Activated T-cell treated with anti-CD3 and anti-CD28 coated beads, Interleukin-2, amount 50 U/mL, for 24 hours (primary cell): ENCODE results near the gene XCR1.

Experiments
- DNase-seq: peaks from one replicate; pipeline ENCODE4 v3.0.0-alpha.2; 2020
- H3K27ac Mint-ChIP-seq: 2 replicates; pipeline ENCODE4 v1.8.0; 2020; ENCODE audit warnings: mild to moderate bottlenecking, mixed read lengths
- H3K27me3 Mint-ChIP-seq: 2 replicates; pipeline ENCODE4 v1.8.0; 2020; ENCODE audit warnings: mixed read lengths
- H3K36me3 Mint-ChIP-seq: 2 replicates; pipeline ENCODE4 v1.8.0; 2020; ENCODE audit warnings: low read depth, mixed read lengths
- H3K4me1 Mint-ChIP-seq: 2 replicates; pipeline ENCODE4 v1.8.0; 2020; ENCODE audit warnings: low read depth, mixed read lengths
- H3K4me3 Mint-ChIP-seq: 2 replicates; pipeline ENCODE4 v1.8.0; 2020; ENCODE audit warnings: mild to moderate bottlenecking, moderate library complexity, mixed read lengths
- H3K9me3 Mint-ChIP-seq: 2 replicates; pipeline ENCODE4 v1.8.0; 2020; ENCODE audit warnings: mixed read lengths

Gene XCR1

GRCh38 chr3:46027736-46028397 lies 584 bp upstream of the XCR1 start:
- no peak overlapping the region for H3K27ac Mint-ChIP-seq
- no peaks in the 10 kb centered on the region for H3K27me3 Mint-ChIP-seq
- H3K4me1 Mint-ChIP-seq, result no peaks in the 10 kb centered on the region
- no peak for DNase-seq
- H3K4me3 Mint-ChIP-seq, result no peak overlapping the region
- H3K9me3 Mint-ChIP-seq, result peaks cover 6% of the 10 kb centered on the region
- no peaks in the 10 kb centered on the region for H3K36me3 Mint-ChIP-seq

- Mint-ChIP-seq H3K9me3 (peaks cover 6% of the 10 kb centered on the region), H3K36me3 (no peaks in the 10 kb centered on the region), H3K4me1 (peaks cover 4% of the 10 kb centered on the region), H3K4me3 (no peak overlapping the region), H3K27ac (no peak overlapping the region), H3K27me3 (peaks cover 11% of the 10 kb centered on the region)
- DNase-seq, result no peak
Measured at GRCh38 chr3:46025139-46025538, 2.1 kb downstream of the XCR1 start.

- H3K36me3 Mint-ChIP-seq, result no peaks in the 10 kb centered on the region
- no peak overlapping the region for H3K27ac Mint-ChIP-seq
- H3K27me3 Mint-ChIP-seq, result peaks cover 11% of the 10 kb centered on the region
- DNase-seq, result no peak
- peaks cover 14% of the 10 kb centered on the region for H3K4me1 Mint-ChIP-seq
- peaks cover 6% of the 10 kb centered on the region for H3K9me3 Mint-ChIP-seq
- no peak overlapping the region for H3K4me3 Mint-ChIP-seq
Measured at GRCh38 chr3:46024131-46024530, 3.2 kb downstream of the XCR1 start.

DNA sequence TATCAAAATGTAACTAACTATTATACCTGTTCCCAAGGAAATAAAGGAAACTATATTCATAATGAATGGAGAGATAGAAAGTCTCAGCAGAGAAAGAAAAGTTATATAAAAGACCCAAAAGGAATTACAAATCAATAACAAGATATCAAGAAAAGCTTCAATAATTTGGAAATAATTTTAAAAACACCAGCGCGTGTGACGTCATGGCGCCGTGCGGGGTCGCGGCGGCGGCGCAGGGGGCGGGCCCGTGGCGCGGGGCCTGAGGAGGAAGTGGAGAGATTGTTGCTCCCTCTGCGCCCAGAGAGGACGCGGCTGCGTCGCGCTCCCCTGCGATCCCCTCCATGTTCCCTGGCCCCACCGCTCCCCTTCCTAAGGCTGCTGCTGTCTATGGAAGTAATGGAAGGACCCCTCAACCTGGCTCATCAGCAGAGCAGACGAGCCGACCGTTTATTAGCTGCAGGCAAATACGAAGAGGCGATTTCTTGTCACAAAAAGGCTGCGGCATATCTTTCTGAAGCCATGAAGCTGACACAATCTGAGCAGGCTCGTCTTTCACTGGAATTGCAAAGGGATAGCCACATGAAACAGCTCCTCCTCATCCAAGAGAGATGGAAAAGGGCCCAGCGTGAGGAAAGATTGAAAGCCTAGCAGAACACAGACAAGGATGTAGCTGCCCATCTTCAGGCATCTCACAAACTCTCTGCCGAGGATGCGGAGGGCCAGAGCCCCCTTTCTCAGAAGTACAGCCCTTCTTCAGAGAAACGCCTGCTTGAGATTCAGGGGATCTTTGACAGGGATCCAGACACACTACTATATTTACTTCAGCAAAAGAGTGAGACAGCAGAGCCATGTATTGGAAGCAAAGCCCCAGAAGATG lies 4.1 kb downstream of the XCR1 start:
- no peaks in the 10 kb centered on the region for H3K36me3 Mint-ChIP-seq
- DNase-seq, result no peak
- no peak overlapping the region for H3K4me3 Mint-ChIP-seq
- peaks cover 21% of the 10 kb centered on the region for H3K4me1 Mint-ChIP-seq
- H3K9me3 Mint-ChIP-seq, result peaks cover 6% of the 10 kb centered on the region
- peaks cover 11% of the 10 kb centered on the region for H3K27me3 Mint-ChIP-seq
- no peak overlapping the region for H3K27ac Mint-ChIP-seq

GRCh38 chr3:46021516-46021915 lies 5.8 kb downstream of the XCR1 start:
- no peak overlapping the region for H3K4me3 Mint-ChIP-seq
- H3K36me3 Mint-ChIP-seq, result no peaks in the 10 kb centered on the region
- no peaks in the 10 kb centered on the region for H3K9me3 Mint-ChIP-seq
- peaks cover 11% of the 10 kb centered on the region for H3K27me3 Mint-ChIP-seq
- peaks cover 28% of the 10 kb centered on the region for H3K4me1 Mint-ChIP-seq
- no peak overlapping the region for H3K27ac Mint-ChIP-seq
- DNase-seq, result no peak

- DNase-seq, result no peak
- no peaks in the 10 kb centered on the region for H3K36me3 Mint-ChIP-seq
- H3K27ac Mint-ChIP-seq, result no peak overlapping the region
- H3K4me1 Mint-ChIP-seq, result peaks cover 28% of the 10 kb centered on the region
- H3K4me3 Mint-ChIP-seq, result no peak overlapping the region
- H3K27me3 Mint-ChIP-seq, result peaks cover 11% of the 10 kb centered on the region
- no peaks in the 10 kb centered on the region for H3K9me3 Mint-ChIP-seq
Measured at GRCh38 chr3:46020766-46021510, 6.3 kb downstream of the XCR1 start.

DNA sequence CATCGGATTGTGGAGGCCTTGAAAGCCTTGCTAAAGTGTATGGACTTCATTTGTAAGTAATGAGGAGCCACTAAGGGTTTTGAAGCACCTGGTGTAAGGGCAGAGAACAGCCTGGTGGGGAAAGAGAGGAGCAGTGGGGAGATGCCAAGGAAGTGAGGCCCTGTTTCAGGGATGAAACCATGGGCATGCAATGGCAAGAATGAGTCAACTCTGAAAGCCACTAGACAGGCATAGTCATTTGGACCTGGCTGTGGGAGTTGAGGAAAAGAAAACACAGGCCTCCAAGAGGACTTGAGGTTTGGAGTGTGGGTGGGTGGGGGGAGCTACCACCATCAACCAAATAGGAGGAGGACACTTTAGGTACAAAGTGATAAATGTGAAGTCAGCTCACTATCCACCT lies 7.6 kb downstream of the XCR1 start:
- peaks cover 33% of the 10 kb centered on the region for H3K4me1 Mint-ChIP-seq
- H3K27me3 Mint-ChIP-seq, result peaks cover 11% of the 10 kb centered on the region
- DNase-seq, result no peak
- H3K4me3 Mint-ChIP-seq, result no peak overlapping the region
- no peaks in the 10 kb centered on the region for H3K36me3 Mint-ChIP-seq
- H3K27ac Mint-ChIP-seq, result peak overlapping the region; percentile 20
- no peaks in the 10 kb centered on the region for H3K9me3 Mint-ChIP-seq

- peaks cover 33% of the 10 kb centered on the region for H3K4me1 Mint-ChIP-seq
- H3K36me3 Mint-ChIP-seq, result no peaks in the 10 kb centered on the region
- peaks cover 11% of the 10 kb centered on the region for H3K27me3 Mint-ChIP-seq
- no peaks in the 10 kb centered on the region for H3K9me3 Mint-ChIP-seq
- no peak for DNase-seq
- H3K4me3 Mint-ChIP-seq, result no peak overlapping the region
- no peak overlapping the region for H3K27ac Mint-ChIP-seq
Measured at GRCh38 chr3:46017720-46018119, 9.6 kb downstream of the XCR1 start.

GRCh38 chr3:46013316-46014094 lies 13.8 kb downstream of the XCR1 start:
- Mint-ChIP-seq H3K36me3 (no peaks in the 10 kb centered on the region), H3K27me3 (no peaks in the 10 kb centered on the region), H3K4me3 (no peak overlapping the region), H3K27ac (no peak overlapping the region), H3K4me1 (peaks cover 31% of the 10 kb centered on the region), H3K9me3 (no peaks in the 10 kb centered on the region)
- no peak for DNase-seq

DNA sequence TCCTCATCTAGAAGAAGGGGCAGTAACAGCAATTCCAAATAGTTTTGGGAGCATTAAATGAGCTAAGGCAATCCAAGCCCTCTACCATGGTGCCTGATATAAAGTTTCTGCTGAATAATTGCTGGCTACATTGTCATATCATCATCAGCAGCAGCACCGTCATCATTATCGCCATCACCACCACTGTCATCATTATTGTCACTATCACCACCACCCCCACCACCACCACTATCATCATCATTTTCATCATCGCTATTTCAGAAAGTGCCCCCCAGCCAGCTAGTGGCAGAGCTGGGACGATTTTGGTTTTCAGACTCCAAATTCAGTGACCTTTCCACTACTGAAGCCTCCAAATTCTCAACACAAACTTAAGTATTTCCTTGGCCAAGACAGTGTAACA lies 15.0 kb downstream of the XCR1 start:
- peaks cover 21% of the 10 kb centered on the region for H3K4me1 Mint-ChIP-seq
- no peak overlapping the region for H3K27ac Mint-ChIP-seq
- no peak for DNase-seq
- no peaks in the 10 kb centered on the region for H3K9me3 Mint-ChIP-seq
- H3K4me3 Mint-ChIP-seq, result no peak overlapping the region
- no peaks in the 10 kb centered on the region for H3K27me3 Mint-ChIP-seq
- H3K36me3 Mint-ChIP-seq, result no peaks in the 10 kb centered on the region

DNA sequence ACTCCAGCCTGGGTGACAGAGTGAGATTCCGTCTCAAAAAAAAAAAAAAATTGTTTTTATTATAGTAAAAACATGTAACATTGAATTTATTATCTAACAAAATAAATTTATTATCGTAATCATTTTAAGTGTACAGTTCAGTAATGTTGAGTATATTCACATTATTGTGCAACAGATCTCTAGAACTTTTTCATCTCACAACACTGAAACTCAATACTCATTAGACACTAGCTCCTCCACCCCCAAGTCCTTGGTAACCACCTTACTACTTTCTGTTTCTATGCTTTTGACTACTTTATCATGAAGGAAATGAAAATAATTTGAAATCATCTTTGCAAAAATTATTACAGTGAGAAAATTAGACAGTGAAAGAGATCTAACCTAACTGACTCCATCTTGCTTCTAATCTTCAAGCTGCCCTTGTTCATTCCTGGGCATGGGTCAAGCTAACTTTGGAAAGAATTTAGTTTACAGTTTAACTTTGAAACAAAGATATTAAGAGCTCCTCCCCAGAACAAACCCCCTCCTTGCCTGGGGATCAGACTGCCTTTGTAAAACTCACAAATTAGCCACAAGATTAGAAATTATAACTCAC lies 16.7 kb downstream of the XCR1 start:
- no peaks in the 10 kb centered on the region for H3K36me3 Mint-ChIP-seq
- no peaks in the 10 kb centered on the region for H3K27me3 Mint-ChIP-seq
- H3K27ac Mint-ChIP-seq, result no peak overlapping the region
- H3K9me3 Mint-ChIP-seq, result no peaks in the 10 kb centered on the region
- H3K4me1 Mint-ChIP-seq, result peaks cover 20% of the 10 kb centered on the region
- H3K4me3 Mint-ChIP-seq, result no peak overlapping the region
- DNase-seq, result no peak

DNA sequence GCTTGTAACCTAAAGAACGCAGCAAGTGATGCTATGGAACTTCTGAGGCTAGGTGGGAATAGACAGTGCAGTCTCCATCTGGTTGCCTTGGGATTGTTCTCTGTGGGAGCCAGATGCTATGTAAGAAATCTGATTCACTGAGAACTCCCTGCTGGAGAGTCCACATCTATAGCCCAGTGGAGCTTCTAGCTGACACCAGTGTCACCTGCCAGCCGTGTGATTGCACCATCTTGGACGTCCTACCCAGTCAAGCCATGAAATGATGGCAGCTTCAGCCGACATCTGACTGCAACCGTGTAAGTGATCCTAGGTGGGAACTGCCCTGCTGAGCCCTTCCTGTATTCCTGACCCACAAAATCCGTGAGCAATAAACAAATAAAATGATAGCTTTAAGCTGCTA lies 19.2 kb downstream of the XCR1 start:
- Mint-ChIP-seq H3K4me1 (peaks cover 16% of the 10 kb centered on the region), H3K4me3 (no peak overlapping the region), H3K27ac (no peak overlapping the region), H3K9me3 (no peaks in the 10 kb centered on the region), H3K27me3 (no peaks in the 10 kb centered on the region), H3K36me3 (no peaks in the 10 kb centered on the region)
- no peak for DNase-seq

GRCh38 chr3:46007280-46007679 lies 20.0 kb downstream of the XCR1 start:
- H3K36me3 Mint-ChIP-seq, result no peaks in the 10 kb centered on the region
- H3K4me1 Mint-ChIP-seq, result peaks cover 14% of the 10 kb centered on the region
- no peaks in the 10 kb centered on the region for H3K27me3 Mint-ChIP-seq
- DNase-seq, result no peak
- no peaks in the 10 kb centered on the region for H3K9me3 Mint-ChIP-seq
- no peak overlapping the region for H3K27ac Mint-ChIP-seq
- H3K4me3 Mint-ChIP-seq, result no peak overlapping the region
